Astrocyte of the spinal cord (primary cell): ENCODE results near the gene UTS2R.
A peak's percentile ranks its signal among the peaks of the same experiment; 100 is the strongest.

Source experiments
- DNase-seq: peaks from one replicate; pipeline ENCODE4 v3.0.0; 2011; ENCODE audit warnings: low read depth, low spot score
- H3K4me3 ChIP-seq: 2 replicates; pipeline ENCODE4 v1.5.1; 2011; ENCODE audit warnings: low read depth, mild to moderate bottlenecking, low read length, moderate library complexity
- in situ Hi-C: cut with HindIII; loops from 2 replicates; pipeline ENCODE4 v1.10.0; 2017; ENCODE audit warnings: low sequenced_read_pairs
- TF ChIP-seq, protein P1 (sequence below): IDR thresholded peaks from 2 replicates; pipeline ENCODE4 v1.5.1; 2012; ENCODE audit warnings: low read depth, mild to moderate bottlenecking, low read length, inconsistent platforms

UTS2R gene

DNA sequence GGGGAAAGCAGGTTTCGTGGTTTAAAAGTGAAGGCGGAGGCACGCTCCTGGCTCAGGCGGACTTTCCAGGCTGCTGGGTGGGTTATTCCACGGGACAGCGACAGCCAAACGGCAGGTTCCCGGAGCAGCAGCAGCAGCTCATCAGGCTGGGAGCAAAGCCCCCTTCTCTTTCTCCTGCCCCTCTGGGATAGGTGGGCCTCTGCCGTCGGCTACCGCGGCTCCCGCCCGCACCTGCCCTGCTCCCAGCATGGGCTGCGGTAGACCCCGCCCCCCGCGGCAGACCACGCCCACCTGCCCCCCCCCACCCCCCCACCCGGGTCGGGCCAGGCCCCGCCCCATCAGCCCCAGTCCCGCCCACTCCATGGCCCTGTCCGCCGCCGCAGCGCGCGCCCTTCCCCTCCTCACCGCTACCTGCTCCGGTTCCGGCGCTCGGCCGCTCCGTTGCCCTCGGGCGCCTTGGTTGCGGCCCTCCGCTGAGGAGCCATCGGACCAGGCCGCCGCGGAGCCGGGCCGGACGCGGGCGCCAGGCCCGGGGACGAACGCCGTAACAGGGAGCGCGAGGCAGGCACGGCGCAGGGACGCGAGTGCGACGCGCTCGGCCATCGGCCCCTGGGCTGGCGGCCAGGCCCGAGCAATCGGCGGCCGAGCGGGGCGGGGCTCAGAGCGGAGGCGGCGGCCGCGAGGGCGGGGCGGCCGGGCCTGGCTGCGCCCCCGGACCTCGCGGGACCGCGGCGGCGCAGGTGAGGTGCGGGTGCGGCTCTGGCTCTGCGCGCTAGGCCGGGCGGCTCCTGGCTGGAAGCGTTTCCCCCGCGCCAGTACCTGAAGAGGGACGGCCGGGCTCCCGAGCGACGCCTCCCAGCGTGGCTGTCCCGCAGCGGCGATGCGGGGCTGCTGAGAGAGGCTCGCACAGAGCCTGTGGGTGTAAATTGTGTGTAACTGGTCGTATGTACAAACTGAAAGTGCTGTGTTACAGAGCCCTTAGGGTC is 46.7 kb downstream of the UTS2R start, which contains the start of the genes HEXD and OGFOD3:
TSS of gene HEXD (plus strand) at position 347 of the 986 bp plus-strand sequence. CDS start 1,453 bp downstream, outside the sequence.
TSS of gene OGFOD3 (minus strand) at position 586 of the 986 bp plus-strand sequence. CDS start at position 485, 101 bp downstream.
- in situ Hi-C loops, result loop anchor here (10.0 kb wide), 1 partner anchor 73 kb away; no protein-coding TSS in a partner anchor

DNA sequence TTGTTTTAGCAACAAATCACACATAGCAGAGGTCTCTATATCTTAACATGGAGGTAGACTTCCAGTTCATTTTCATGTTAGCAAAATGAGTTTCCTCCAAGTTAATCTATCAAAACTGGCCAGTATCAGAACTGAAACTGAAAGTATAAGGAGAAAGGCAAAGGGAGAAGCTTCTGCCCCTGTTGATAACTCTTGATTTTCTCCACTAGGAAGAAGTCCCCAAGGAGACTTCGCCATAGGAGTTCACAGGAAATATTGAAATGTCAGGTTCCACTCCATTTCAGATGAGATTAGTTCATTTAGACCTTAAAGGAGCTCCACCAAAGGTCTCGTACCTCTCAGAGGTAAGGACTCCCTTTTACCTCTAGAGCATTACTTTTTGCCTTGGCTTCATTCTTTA is 48.0 kb downstream of the UTS2R start:
- in situ Hi-C loops, result loop anchor here (10.0 kb wide), 1 partner anchor 75 kb away; no protein-coding TSS in a partner anchor
- DNase-seq, result peak; percentile 21
- TF ChIP-seq, protein P1, sequence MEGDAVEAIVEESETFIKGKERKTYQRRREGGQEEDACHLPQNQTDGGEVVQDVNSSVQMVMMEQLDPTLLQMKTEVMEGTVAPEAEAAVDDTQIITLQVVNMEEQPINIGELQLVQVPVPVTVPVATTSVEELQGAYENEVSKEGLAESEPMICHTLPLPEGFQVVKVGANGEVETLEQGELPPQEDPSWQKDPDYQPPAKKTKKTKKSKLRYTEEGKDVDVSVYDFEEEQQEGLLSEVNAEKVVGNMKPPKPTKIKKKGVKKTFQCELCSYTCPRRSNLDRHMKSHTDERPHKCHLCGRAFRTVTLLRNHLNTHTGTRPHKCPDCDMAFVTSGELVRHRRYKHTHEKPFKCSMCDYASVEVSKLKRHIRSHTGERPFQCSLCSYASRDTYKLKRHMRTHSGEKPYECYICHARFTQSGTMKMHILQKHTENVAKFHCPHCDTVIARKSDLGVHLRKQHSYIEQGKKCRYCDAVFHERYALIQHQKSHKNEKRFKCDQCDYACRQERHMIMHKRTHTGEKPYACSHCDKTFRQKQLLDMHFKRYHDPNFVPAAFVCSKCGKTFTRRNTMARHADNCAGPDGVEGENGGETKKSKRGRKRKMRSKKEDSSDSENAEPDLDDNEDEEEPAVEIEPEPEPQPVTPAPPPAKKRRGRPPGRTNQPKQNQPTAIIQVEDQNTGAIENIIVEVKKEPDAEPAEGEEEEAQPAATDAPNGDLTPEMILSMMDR, result no peak
- no peak overlapping the region for H3K4me3 ChIP-seq

More for the DNA sequence above, 46.7 kb downstream of the UTS2R start, which contains the start of the genes HEXD and OGFOD3:
- H3K4me3 ChIP-seq, result peak within 1 kb of the TSS; percentile 73
- TF ChIP-seq, protein P1, result no peak
- peak; percentile 71 for DNase-seq

DNA sequence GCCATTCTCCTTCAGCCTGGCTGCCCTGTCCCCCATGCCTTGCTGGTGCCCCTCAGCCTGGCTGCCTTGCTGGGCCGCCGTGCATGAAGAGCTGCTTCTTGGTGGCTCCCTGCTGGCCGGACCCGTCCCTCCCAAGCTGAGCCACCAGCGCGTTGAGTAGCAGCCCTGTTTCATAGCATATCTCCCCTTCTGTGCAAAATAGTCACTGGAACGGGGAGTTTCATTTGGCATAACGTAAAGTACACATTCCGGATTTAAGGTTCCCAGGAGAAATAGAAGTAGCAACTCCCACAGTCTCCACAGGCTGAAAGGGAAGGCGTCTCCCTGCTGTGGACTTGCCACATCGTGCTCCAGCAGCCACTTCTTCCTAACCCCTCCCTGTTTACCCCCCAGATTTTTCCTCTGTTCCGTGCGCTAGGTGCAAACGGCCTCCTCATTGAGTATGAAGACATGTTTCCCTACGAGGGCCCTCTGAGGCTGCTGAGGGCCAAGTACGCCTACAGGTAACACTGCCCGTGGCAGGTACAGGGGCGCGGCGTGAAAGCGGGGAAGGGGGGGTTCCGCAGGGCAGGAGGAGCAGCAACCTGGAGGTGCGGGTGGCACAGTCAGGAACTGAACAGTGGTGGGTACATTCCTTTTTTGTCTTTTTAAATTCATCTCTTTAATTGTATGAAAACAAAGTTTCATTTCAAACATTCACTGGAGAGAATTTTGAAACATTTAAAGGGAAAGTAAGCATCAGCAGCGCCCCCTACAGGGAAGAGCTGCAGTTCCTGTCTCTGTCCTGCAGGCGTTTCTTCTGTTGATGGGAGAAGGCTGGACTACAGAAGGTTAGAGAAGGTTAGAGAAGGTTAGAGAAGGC is 52.7 kb downstream of the UTS2R start:
- DNase-seq, result peak; percentile 24
- TF ChIP-seq, protein P1, result peak; percentile 72
- H3K4me3 ChIP-seq, result no peak overlapping the region
- in situ Hi-C loops, result no loop called here

DNA sequence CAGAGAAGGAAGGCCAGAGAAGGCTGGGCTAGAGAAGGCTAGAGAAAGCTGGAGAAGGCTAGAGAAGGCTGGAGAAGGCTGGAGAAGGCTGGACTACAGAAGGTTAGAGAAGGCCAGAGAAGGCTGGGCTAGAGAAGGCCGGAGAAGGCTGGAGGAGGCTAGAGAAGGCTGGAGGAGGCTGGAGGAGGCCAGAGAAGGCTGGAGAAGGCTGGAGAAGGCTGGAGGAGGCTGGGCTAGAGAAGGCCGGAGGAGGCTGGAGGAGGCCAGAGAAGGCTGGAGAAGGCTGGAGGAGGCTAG is 53.2 kb downstream of the UTS2R start:
- DNase-seq, result no peak
- TF ChIP-seq, protein P1, result no peak
- in situ Hi-C loops, result no loop called here
- no peak overlapping the region for H3K4me3 ChIP-seq
